OCI-LY1 (cell line): Measurements from ENCODE around the gene CBY1.
"Not testable (repeated sequence)": the region's sequence is repeated elsewhere in the genome, so short reads cannot be mapped to it uniquely, and the experiment has no call there.

ENCODE experiments used
- H2AFZ ChIP-seq: fragments of 200-600 bp; sonication (generic), shearing (Covaris generic); 2 replicates; pipeline ENCODE4 v1.6.0; 2014; ENCODE audit warnings: antibody characterized with exemption, mild to moderate bottlenecking, low read length
- H3F3A ChIP-seq: fragments of 200-600 bp; sonication (generic), shearing (Covaris generic); 2 replicates; pipeline ENCODE4 v1.6.0; 2014; ENCODE audit warnings: mild to moderate bottlenecking, antibody characterized with exemption, low read length, moderate library complexity; ENCODE audit not compliant: insufficient read depth
- H3K27ac ChIP-seq: fragments of 200-600 bp; sonication (generic); 2 replicates; pipeline ENCODE4 v1.5.1; 2014; ENCODE audit warnings: low read length, mixed run types, mild to moderate bottlenecking, low read depth; ENCODE audit not compliant: poor library complexity, severe bottlenecking
- H3K27me3 ChIP-seq: fragments of 200-600 bp; sonication (generic); 2 replicates; pipeline ENCODE4 v1.6.0; 2014; ENCODE audit warnings: antibody characterized with exemption, mild to moderate bottlenecking, low read length, moderate library complexity; ENCODE audit not compliant: insufficient read depth
- H3K36me3 ChIP-seq: fragments of 200-600 bp; sonication (generic); 2 replicates; pipeline ENCODE4 v1.6.1; 2014; ENCODE audit warnings: mild to moderate bottlenecking, antibody characterized with exemption, low read length, moderate library complexity, mixed read lengths; ENCODE audit not compliant: insufficient read depth
- H3K4me1 ChIP-seq: fragments of 200-600 bp; sonication (generic); 2 replicates; pipeline ENCODE4 v1.5.1; 2014; ENCODE audit warnings: mild to moderate bottlenecking, low read length, moderate library complexity; ENCODE audit not compliant: insufficient read depth, severe bottlenecking
- H3K4me2 ChIP-seq: fragments of 200-600 bp; sonication (generic), shearing (Covaris generic); 2 replicates; pipeline ENCODE4 v1.6.1; 2014; ENCODE audit warnings: low read length
- H3K4me3 ChIP-seq: fragments of 200-600 bp; sonication (generic); 2 replicates; pipeline ENCODE4 v1.5.1; 2014; ENCODE audit warnings: low read length, low read depth, mild to moderate bottlenecking, mixed read lengths; ENCODE audit not compliant: poor library complexity, severe bottlenecking
- H3K79me2 ChIP-seq: fragments of 200-600 bp; shearing (Covaris generic); 2 replicates; pipeline ENCODE4 v1.6.1; 2016; ENCODE audit warnings: mixed run types, low read length, mixed read lengths; ENCODE audit not compliant: insufficient read depth
- H3K9ac ChIP-seq: fragments of 200-600 bp; sonication (generic), shearing (Covaris generic); 2 replicates; pipeline ENCODE4 v1.6.1; 2014; ENCODE audit warnings: mild to moderate bottlenecking, low read length, mixed read lengths
- H3K9me2 ChIP-seq: fragments of 200-600 bp; sonication (generic), shearing (Covaris generic); 2 replicates; pipeline ENCODE4 v1.6.1; 2014; ENCODE audit warnings: low read depth, mild to moderate bottlenecking, low read length, mixed read lengths
- H3K9me3 ChIP-seq: fragments of 200-600 bp; shearing (Covaris generic); 2 replicates; pipeline ENCODE4 v1.6.1; 2014; ENCODE audit warnings: low read length, mixed read lengths
- H4K20me1 ChIP-seq: fragments of 200-600 bp; sonication (generic), shearing (Covaris generic); 2 replicates; pipeline ENCODE4 v1.6.0; 2016; ENCODE audit warnings: mild to moderate bottlenecking, low read length; ENCODE audit not compliant: insufficient read depth
- CTCF ChIP-seq: fragments of 200-600 bp; sonication (generic), shearing (Covaris generic); IDR thresholded peaks from 2 replicates; pipeline ENCODE4 v1.5.1; 2017; ENCODE audit warnings: mild to moderate bottlenecking, antibody characterized with exemption, low read length, moderate library complexity, mixed read lengths
- EZH2 ChIP-seq: fragments of 200-600 bp; sonication (generic), shearing (Covaris generic); IDR thresholded peaks from 2 replicates; pipeline ENCODE4 v1.8.0; 2017; ENCODE audit warnings: borderline replicate concordance, mixed run types, mild to moderate bottlenecking, antibody characterized with exemption, low read length, moderate library complexity, mixed read lengths

CBY1 gene

GRCh38 chr22:38613588-38613987 is 42.9 kb upstream of the CBY1 start:
- Histone ChIP-seq H3K36me3 (peaks cover 8% of the 10 kb centered on the region; the same call in 1 of the 2 replicates), H3K9ac (no peak overlapping the region), H3K4me2 (no peak overlapping the region)

GRCh38 chr22:38614332-38615063 is 41.9 kb upstream of the CBY1 start:
- Histone ChIP-seq H3K9ac (no peak overlapping the region), H3K4me2 (no peak overlapping the region), H3K9me3 (peaks cover 4% of the 10 kb centered on the region; the same call in 1 of the 2 replicates), H2AFZ (no peak overlapping the region), H3F3A (no peaks in the 10 kb centered on the region), H3K79me2 (no peaks in the 10 kb centered on the region), H3K27ac (no peak overlapping the region), H4K20me1 (no peaks in the 10 kb centered on the region), H3K27me3 (no peaks in the 10 kb centered on the region), H3K4me3 (no peak overlapping the region), H3K4me1 (no peaks in the 10 kb centered on the region), H3K9me2 (no peaks in the 10 kb centered on the region), H3K36me3 (peaks cover 8% of the 10 kb centered on the region; the same call in 1 of the 2 replicates)
- TF ChIP-seq CTCF (no peak), EZH2 (no peak)

More at GRCh38 chr22:38613588-38613987, 42.9 kb upstream of the CBY1 start:
- H3F3A ChIP-seq = no peaks in the 10 kb centered on the region
- H3K27ac ChIP-seq = no peak overlapping the region
- H3K4me1 ChIP-seq = no peaks in the 10 kb centered on the region
- no peaks in the 10 kb centered on the region for H3K9me2 ChIP-seq
- no peaks in the 10 kb centered on the region for H4K20me1 ChIP-seq
- peaks cover 4% of the 10 kb centered on the region; the same call in 1 of the 2 replicates for H3K9me3 ChIP-seq
- no peak for TF ChIP-seq CTCF
- no peak for TF ChIP-seq EZH2
- H2AFZ ChIP-seq = no peak overlapping the region
- no peak overlapping the region for H3K4me3 ChIP-seq
- H3K79me2 ChIP-seq = no peaks in the 10 kb centered on the region
- H3K27me3 ChIP-seq = no peaks in the 10 kb centered on the region

- not testable (repeated sequence) for H3K4me1 ChIP-seq, H3F3A ChIP-seq
Measured at GRCh38 chr22:38615064-38615405, 41.4 kb upstream of the CBY1 start.

GRCh38 chr22:38618258-38618657 is 38.2 kb upstream of the CBY1 start:
- Histone ChIP-seq H3K27ac (no peak overlapping the region), H3K4me1 (no peaks in the 10 kb centered on the region), H3K4me2 (no peak overlapping the region)

More at GRCh38 chr22:38615064-38615405, 41.4 kb upstream of the CBY1 start:
- not testable (repeated sequence) for H3K27ac ChIP-seq, H3K79me2 ChIP-seq, H3K36me3 ChIP-seq, H3K9ac ChIP-seq, H3K9me2 ChIP-seq, H2AFZ ChIP-seq, H3K4me2 ChIP-seq, H3K27me3 ChIP-seq, H3K4me3 ChIP-seq, H3K9me3 ChIP-seq, H4K20me1 ChIP-seq

More at GRCh38 chr22:38618258-38618657, 38.2 kb upstream of the CBY1 start:
- TF ChIP-seq CTCF (no peak), EZH2 (no peak)
- no peaks in the 10 kb centered on the region for H3K27me3 ChIP-seq
- H3K4me3 ChIP-seq = no peak overlapping the region
- no peak overlapping the region for H2AFZ ChIP-seq
- no peaks in the 10 kb centered on the region for H3K79me2 ChIP-seq
- H3K36me3 ChIP-seq = peaks cover 8% of the 10 kb centered on the region; the same call in 1 of the 2 replicates
- H3K9ac ChIP-seq = no peak overlapping the region
- no peaks in the 10 kb centered on the region for H4K20me1 ChIP-seq
- no peaks in the 10 kb centered on the region for H3K9me2 ChIP-seq
- peaks cover 4% of the 10 kb centered on the region; the same call in 1 of the 2 replicates for H3K9me3 ChIP-seq
- H3F3A ChIP-seq = no peaks in the 10 kb centered on the region
